Breast epithelium (tissue), 3 donors: ENCODE measurements around the gene FSD1.

ENCODE experiments used
- POLR2A ChIP-seq: fragments of 450-650 bp; IDR thresholded peaks from one replicate; pipeline ENCODE4 v1.6.1; 2016; ENCODE audit warnings: antibody characterized with exemption, mild to moderate bottlenecking, moderate library complexity
- TF ChIP-seq, protein P1 (sequence below), 3 donors: fragments of 450-650 bp; IDR thresholded peaks; one replicate each; pipeline ENCODE4 v1.5.1; 2016 to 2017; ENCODE audit warnings: antibody characterized with exemption in 3 of 3, mild to moderate bottlenecking in 3 of 3, moderate library complexity in 3 of 3

DNA sequence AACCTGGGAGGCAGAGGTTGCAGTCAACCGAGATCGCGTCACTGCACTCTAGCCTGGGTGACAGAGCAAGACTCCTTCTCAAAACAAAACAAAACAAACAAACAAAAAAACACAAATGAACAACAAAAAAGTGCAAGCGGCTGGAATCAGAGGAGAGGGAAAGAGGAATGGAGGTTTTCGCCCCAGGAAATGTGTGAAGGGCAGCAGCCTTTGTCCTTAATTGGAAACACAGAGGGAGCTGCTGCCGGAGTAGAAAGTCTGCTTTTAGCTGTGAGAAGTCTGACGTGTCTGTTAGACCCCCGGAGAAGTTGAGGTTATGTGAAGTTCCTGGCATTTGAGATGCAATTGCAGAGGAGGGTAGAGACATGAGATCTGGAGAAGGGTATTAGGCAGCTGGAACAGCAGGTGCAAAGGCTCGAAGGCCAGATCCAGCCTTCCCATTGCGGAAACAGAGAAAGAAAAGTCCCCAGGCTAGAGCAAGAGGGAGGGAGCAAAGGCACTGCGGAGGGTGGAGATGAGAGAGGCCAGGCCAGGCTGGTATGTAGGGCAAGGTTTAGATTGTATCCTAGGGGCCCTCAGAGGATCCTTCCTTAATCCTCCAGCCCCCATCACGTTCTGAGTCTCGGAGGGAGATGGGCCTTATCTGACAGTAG is 2.7 kb upstream of the FSD1 start:
- TF ChIP-seq, protein P1, sequence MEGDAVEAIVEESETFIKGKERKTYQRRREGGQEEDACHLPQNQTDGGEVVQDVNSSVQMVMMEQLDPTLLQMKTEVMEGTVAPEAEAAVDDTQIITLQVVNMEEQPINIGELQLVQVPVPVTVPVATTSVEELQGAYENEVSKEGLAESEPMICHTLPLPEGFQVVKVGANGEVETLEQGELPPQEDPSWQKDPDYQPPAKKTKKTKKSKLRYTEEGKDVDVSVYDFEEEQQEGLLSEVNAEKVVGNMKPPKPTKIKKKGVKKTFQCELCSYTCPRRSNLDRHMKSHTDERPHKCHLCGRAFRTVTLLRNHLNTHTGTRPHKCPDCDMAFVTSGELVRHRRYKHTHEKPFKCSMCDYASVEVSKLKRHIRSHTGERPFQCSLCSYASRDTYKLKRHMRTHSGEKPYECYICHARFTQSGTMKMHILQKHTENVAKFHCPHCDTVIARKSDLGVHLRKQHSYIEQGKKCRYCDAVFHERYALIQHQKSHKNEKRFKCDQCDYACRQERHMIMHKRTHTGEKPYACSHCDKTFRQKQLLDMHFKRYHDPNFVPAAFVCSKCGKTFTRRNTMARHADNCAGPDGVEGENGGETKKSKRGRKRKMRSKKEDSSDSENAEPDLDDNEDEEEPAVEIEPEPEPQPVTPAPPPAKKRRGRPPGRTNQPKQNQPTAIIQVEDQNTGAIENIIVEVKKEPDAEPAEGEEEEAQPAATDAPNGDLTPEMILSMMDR (IDR thresholded peaks at IDR 0.05), result no peak
- TF ChIP-seq POLR2A, result no peak
